ENCODE results near the gene PBX1.

Gene PBX1

GRCh38 chr1:164757625-164758024, 198.6 kb downstream of the PBX1 start:
- no peak for DNase-seq (ENCODE audit: low spot score)

DNA sequence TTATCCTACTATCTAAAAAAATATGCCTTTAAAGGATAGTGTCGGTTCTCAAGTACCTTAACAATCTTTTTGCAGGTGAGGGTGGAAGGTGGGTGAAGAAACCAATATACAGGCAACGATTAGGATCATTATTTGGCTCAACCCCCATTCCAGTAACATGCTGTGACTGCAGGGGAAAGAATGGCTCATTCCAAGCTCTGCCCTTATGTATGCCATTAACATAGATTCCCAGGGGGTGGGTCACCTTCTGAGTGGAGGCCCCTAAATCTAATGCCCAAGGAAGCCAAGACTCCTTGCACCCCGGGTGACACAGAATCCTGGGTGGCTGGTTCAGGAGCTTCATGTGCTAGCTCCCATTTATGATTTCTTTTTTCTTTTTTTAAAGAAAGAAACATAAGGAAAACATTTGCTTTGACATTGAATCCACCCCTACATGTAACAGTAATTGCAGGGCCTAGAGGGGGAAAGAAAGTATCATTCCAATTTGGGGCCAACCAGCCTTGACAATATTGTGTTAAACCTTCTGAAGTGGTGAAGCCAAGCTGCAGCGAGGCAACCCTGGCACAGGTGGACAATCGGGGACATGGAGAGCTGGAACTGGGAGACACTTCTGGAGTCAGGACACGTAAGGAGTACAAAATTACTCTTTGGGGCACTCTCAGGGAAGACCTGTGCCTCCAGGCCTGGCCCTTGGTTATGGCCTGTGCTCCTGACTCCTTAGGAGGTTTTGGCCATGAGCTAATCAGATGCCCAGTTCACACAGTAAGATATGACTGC, 200.3 kb downstream of the PBX1 start:
- DNase-seq (ENCODE audit: low spot score), result no peak

DNA sequence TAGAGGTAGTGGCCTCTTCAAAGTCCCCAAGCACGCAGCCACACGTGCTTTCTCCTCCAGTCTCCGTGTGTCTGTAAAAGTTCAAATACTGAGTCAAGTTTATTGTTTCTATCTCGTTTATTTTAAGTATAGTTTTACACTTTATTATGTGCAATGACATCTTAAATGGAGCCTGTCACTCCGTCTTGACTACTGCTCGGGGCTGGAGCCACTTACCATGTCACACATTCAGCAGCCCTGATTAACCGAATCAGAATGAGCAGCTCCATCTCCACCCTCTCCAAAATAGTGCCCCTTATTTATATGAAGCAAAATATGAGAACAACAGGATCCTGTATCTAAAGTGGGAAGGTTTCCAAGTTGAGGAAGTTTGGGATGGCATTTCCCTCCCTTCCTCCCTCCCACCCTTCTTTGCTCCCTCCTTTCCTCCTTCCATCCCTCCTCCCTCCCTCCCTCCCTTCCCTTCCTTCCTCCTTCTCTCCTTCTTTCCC, 201.0 kb downstream of the PBX1 start:
- no peak for DNase-seq (ENCODE audit: low spot score)

DNA sequence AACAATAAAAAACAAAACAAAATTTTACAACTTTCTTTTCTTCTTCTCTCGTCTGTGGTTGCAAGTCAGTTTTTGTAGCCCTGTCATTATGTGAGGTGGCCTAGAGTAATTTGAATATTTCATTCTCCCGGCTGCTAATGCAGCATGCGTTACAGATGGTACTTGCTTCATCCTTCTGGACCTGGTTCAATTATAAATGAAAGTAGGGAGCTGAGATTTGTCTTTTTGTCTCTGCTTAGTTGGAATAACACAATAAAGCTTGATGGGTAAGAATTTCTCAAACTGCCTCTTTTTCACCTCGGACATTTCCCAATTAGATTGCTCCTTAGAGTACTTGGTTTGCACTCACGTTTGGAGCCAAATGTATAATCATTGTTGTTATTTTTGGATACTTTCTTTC, 201.6 kb downstream of the PBX1 start:
- DNase-seq (ENCODE audit: low spot score), result no peak

DNA sequence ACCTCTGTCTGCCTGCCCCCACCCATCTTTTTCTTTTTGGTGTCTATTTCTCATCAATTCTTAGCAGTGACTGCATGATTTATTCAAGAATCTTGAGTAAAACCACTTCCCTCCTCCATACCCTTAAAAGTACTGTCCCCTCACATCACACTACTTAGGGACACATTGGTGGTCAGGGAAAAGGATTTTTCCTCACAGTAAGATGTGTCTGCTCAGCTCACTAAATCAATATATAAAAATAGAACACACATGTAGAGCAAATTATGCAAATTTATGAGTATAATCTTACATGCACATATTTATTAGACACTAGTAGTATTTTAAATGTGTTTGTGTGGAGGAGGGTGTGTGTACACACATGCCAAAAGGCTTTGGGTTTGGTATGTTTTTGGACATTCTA, 202.0 kb downstream of the PBX1 start:
- DNase-seq (ENCODE audit: low spot score), result no peak

GRCh38 chr1:164763098-164763497, 204.1 kb downstream of the PBX1 start:
- DNase-seq (ENCODE audit: low spot score), result no peak

- DNase-seq (ENCODE audit: low spot score), result no peak
Measured at GRCh38 chr1:164764333-164764732, 205.3 kb downstream of the PBX1 start.

- DNase-seq (ENCODE audit: low spot score), result no peak
Measured at GRCh38 chr1:164765557-164765956, 206.6 kb downstream of the PBX1 start.

DNA sequence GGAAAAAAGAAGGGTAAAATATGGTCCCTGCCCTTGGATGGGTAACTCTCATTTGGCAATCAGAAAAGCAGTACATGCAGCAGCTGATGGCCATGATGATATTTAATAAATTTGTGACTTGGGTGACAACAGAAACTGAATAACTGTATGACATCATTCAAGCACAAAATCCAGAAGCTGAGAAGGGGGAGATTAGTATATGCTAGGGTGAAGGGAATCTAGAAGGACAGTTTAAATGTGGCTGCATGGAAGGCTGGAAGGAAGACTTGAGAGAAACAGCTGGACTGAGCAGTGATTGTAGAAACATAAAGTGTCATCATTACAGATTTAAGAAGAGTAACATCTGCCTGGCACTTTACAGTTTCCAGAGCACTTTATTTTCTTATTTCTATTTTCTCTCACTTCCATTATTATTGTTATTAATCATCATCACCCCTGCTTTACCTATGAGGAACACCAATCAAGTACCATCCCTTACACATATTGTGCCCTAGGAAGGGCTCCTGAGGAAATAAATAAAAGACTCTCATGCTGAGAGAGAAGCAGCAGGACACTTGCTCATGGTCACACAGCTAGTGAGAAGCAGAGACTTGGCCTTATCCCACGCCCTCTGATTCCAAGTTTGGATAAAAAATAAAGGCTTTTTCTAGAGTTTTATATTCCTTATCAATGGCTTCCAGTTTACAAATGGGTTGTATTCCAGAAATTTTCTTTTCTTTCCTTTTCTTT, 207.2 kb downstream of the PBX1 start:
- no peak for DNase-seq (ENCODE audit: low spot score)

DNA sequence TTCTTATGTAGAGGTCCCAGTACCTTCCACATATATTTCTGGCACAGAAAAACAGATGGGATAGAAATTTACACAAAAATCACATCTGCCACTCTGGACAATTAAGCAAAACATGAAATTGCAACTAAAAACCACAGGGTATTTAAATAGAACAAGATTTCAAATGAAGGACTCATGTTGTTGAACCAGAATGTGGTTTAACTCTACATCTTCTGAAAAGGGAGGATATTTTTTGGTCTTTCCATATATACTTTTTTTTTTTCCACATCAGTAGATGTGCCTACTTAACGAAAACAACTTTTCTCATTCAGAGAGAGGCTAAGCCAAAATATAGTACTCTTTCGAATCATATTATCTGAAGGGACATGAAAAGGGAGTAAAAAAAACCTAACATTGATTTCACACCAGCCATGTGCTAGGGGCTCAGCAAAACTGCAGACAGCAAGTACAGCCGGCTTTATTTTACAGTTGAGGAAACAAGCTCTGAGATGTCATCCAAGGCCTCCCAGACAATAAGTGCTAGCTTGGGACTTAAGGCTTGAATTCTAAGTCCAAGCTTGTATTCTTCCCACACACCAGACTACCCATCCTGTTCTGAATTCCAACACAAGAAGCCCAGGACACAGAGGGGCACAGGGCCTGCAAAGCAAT, 208.9 kb downstream of the PBX1 start:
- DNase-seq (ENCODE audit: low spot score), result no peak

DNA sequence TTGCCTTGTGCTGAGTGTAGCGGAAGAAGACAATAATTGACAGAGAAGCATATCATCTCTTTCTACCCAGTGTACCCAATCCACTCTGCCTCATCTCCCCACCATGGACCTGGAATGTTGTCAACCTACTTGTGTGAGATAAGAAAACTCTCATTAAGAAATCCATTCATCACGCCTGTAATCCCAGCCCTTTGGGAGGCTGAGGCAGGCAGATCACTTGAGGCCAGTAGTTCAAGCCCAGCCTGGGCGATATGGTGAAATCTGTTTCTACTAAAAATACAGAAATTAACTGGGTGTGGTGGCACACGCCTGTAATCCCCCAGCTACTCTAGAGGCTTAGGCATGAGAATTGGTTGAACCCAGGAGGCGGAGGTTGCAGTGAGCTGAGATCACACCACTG, 209.6 kb downstream of the PBX1 start:
- no peak for DNase-seq (ENCODE audit: low spot score)

- no peak for DNase-seq (ENCODE audit: low spot score)
Measured at GRCh38 chr1:164769486-164770130, 210.6 kb downstream of the PBX1 start.

GRCh38 chr1:164770131-164770529, 211.1 kb downstream of the PBX1 start:
- no peak for DNase-seq (ENCODE audit: low spot score)

DNA sequence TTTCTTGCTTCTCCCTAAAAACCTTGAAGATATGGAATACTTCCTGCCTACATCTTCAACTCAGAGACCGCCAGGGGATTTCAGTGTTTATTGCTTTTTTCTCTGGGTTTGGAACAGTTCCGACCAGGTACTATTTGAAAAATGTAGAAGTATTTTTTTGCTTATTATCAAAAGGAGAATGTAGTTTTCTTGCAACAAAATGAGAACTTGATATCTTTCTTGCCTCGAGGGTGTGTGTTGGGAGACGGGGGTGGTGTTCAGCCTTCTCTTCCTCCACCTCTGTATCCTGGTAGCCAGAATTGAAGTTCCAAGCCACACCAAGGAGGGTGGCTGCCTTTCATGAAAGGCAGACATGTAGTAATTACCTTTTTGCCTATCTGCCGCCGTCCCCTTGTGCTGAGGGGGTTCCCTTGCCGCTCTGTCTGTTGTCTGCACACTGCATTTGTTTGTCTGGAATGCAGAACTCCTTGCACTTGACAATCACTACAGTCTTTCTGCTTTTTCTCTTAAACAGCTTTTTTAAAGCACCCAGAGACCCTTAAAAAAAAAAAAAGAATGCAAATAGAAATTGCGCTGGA, 212.1 kb downstream of the PBX1 start:
- no peak for DNase-seq (ENCODE audit: low spot score)

- peak; percentile 25 for DNase-seq (ENCODE audit: low spot score)
Measured at GRCh38 chr1:164771619-164772361, 212.8 kb downstream of the PBX1 start.

- DNase-seq (ENCODE audit: low spot score), result peak; percentile 23
Measured at GRCh38 chr1:164772635-164773034, 213.7 kb downstream of the PBX1 start.

DNA sequence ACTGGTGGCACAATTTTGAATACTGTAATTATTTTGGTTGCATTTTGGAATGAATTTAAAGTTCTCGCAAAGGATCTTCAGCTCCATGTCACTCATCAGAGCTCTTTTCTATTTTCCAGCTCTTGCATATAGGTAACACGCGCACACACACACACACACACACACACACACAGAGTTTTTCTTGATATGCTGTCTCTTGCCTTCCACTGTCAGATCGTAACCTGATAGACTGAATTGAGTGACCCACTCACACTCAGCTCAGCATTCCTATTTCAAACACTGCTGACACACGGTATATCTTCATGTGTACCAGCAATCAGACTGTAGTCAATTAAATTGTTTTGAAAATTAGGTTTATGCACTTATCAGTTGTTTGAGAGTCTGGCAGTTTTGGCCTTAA, 214.1 kb downstream of the PBX1 start:
- no peak for DNase-seq (ENCODE audit: low spot score)

DNA sequence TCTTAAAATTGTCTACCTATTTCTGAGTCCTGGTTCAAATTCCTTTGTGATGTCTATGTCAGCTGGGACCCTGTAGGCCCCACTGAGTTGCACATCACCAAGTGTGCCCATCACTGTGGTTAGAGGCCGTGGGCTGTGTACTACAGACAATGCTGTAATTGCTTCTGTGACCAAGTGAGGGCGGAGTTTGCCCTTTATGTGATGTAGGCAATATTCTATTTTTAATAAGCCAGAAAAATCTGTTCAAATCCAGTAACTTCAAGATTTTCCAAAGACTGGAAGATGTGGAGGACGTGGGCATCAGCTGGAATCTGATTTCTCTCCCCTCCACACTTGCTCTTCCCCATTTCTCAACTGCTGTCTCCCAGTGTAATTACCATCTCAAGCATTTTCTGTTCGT, 215.4 kb downstream of the PBX1 start:
- no peak for DNase-seq (ENCODE audit: low spot score)

- no peak for DNase-seq (ENCODE audit: low spot score)
Measured at GRCh38 chr1:164774819-164775654, 216.1 kb downstream of the PBX1 start.

- DNase-seq (ENCODE audit: low spot score), result no peak
Measured at GRCh38 chr1:164777518-164777917, 218.5 kb downstream of the PBX1 start.
